HG03457 (cell line): Measurements from ENCODE around the gene MAP3K6.
"Not testable (repeated sequence)": the region's sequence is repeated elsewhere in the genome, so short reads cannot be mapped to it uniquely, and the experiment has no call there.

Source experiments
- ATAC-seq: cut with Tn5 transposase; IDR thresholded peaks from one replicate; pipeline ENCODE4 v1.9.1; 2021; ENCODE audit warnings: moderate number of reproducible peaks; ENCODE audit not compliant: unreplicated experiment

Gene MAP3K6, protein sequence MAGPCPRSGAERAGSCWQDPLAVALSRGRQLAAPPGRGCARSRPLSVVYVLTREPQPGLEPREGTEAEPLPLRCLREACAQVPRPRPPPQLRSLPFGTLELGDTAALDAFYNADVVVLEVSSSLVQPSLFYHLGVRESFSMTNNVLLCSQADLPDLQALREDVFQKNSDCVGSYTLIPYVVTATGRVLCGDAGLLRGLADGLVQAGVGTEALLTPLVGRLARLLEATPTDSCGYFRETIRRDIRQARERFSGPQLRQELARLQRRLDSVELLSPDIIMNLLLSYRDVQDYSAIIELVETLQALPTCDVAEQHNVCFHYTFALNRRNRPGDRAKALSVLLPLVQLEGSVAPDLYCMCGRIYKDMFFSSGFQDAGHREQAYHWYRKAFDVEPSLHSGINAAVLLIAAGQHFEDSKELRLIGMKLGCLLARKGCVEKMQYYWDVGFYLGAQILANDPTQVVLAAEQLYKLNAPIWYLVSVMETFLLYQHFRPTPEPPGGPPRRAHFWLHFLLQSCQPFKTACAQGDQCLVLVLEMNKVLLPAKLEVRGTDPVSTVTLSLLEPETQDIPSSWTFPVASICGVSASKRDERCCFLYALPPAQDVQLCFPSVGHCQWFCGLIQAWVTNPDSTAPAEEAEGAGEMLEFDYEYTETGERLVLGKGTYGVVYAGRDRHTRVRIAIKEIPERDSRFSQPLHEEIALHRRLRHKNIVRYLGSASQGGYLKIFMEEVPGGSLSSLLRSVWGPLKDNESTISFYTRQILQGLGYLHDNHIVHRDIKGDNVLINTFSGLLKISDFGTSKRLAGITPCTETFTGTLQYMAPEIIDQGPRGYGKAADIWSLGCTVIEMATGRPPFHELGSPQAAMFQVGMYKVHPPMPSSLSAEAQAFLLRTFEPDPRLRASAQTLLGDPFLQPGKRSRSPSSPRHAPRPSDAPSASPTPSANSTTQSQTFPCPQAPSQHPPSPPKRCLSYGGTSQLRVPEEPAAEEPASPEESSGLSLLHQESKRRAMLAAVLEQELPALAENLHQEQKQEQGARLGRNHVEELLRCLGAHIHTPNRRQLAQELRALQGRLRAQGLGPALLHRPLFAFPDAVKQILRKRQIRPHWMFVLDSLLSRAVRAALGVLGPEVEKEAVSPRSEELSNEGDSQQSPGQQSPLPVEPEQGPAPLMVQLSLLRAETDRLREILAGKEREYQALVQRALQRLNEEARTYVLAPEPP (N-terminal part only)

DNA sequence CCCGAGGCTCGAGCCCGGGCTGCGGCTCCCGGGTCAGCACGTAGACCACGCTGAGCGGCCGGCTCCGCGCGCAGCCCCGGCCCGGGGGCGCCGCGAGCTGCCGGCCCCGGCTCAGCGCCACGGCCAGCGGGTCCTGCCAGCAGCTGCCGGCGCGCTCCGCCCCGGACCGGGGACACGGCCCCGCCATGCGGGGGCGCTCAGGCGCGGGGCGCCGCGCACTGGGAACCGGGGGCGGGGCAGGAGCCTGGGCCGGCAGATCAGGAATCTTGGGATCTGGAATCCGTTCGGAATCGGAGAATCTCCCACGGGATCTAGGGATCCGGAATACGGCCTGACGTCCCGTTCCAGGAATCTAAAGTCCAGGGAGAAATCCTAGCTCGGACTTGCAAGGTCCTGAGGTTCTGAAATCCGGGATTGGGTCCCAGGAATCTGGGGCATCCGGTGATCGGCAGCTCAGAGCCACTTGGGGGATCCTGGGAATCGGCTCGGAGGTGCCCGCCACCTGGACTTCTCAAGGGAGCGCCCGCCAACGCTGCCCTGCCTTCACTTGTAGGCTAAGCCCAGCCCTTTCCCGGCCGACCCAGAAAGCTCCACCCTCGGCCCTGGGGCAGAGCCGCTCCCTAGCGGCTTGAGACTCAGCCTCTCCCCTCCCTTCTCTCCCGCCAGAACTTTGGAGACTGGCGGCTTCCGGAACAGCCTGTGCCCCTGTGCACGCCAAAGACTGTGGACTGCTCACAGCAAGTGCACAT, at the start of gene MAP3K6:
MAP3K6 (minus strand) TSS at position 551 of the 749 bp plus-strand sequence; CDS start at position 187, 364 bp downstream.
- no peak for ATAC-seq

DNA sequence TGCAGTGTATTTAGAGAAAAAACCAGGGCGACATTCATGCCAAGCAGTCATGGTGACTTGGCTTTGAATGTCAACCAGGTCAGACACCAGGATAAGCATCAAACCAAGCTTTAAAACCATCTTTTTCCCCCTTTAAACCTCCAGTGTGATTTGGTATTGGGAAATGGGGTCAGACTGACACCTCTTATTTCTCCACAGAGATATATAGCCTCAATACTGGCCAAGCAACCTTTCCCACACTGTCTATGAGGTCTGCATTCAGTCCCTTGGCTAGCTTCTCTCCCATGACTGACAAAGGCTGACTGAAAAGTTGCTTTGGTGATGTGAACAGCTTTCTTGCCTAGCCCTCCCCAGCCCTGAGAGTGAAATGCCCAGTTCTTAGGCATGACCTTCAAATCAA, 47.3 kb upstream of the MAP3K6 start:
- no peak for ATAC-seq

DNA sequence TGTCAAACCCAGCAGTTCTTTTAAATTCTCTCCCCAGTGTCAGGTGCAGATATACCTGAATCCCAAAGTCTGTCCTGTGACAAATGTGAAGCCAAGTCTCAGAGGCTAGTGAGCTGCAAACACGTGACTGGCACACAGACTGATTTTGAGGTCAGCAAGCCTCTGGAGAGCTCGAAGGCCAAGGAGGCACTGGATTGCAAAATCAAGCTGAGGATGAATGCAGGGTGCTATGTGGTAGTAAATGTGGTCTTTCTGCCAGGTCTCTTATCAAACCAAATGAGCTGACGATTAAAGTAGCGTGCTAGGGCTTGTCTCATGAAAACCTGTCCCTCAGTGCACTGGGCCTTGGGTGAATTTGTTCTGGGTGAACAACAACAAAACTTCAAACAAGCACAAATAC, 46.2 kb upstream of the MAP3K6 start:
- no peak for ATAC-seq

DNA sequence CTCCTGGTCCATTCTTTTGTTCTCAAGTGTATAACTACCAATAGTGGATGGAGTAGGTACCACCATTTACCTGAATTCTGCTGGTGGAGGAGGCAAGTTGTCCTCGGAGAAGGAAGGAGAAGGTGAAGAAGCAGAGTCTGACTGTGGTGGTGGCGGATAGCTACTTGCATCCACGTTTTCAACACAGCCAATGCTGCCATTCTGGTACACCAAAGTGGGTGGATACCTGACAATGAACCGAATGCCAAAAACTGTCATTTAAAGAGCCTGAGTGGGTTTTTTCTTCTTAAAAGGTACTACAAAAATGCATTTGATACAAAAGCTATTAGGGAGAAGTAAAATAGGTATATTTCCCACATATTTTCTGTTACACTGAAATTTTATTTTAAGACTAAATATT, 45.7 kb upstream of the MAP3K6 start:
- ATAC-seq: no peak

DNA sequence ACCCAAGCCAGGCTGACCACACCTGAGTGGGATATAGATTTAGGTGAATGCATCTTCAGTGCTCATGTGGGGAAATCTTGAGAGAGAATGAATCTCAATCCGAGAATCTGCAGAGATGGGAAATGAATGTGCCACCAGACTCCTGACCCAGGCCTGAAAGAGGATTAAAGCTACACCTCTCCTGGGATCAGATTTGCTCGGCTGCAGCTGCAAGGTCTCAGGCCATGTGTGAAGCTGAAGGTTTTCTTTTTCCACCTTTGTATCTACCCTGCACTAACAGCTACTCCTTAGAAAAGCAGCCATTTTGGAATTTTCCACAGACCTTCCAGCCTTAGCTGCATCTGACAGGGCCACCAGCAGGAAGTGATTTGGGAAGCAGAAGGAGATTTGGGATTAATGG, 43.9 kb upstream of the MAP3K6 start:
- no peak for ATAC-seq

DNA sequence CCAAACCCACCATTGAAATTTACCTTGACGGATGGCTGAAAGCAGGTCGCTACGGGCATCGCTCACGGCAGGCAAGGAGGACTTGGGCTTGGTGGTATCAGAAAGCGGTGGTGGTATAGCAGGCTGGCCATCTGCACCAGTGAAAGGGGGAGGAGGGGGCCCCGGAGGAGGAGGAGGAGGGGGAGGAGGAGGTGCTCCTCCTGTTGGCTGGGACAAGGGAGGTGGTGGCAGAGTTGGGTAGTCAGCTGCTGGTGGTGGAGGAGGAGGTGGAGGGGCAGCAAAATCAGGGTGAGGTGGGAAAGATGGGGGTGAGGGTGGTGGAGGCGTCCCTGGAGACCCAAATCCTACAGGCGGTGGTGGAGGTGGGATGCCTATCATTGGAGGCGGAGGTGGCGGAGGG, 42.9 kb upstream of the MAP3K6 start:
- ATAC-seq: no peak

DNA sequence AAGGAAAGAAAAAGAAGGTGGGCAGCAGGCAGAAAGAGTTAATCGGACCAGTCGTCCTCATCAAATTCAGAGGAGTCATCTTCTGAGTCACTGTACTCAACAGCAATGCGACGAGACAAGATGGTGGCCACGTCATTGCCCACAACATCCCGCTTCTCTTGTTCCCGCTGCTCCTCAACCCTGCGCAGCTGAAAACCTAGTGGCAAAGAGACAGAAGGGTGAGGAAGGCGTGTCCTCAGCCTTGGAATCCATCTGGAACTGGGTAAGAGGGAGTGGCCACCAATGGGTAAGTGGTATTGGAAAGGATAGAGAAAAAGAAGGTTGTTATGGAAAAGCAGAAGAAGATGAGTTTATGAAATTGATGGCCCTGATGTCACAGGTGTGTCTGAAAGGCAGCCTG, 41.4 kb upstream of the MAP3K6 start:
- no peak for ATAC-seq

DNA sequence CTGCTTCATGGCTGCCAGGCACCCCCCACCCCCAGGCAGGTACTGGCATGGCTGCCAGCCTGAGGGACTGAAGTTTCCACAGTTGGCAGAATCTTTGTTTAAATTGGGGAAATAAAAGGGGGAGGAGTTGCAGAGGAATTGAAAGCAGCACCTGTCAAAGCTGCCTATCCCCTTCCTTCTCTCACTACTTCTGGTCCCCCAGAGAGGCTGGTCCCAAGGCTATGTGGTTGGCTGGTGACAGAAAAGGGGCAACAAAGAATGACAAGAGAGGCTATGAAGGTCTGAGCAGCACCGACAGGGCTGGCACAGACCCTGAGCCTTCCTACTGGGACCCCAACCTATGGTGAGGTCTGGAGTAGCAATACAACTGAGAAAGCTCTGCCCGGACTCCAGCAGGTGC, 40.0 kb upstream of the MAP3K6 start:
- not testable (repeated sequence) for ATAC-seq

DNA sequence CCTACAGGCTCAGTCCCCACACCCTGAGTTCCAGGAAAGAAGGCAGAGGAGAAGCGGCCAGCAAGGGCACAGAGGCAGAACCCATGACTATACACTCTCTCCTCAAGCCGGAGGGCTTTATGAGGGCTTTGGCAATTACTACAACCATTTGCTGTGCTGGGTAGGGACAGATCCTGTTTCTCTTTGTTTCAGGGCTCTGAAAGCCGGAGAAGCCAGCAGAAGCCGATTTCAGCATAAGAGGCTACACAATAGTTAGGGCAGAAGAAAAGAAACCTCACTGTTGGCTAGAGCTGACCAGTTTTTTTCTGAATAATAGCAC, 39.6 kb upstream of the MAP3K6 start:
- no peak for ATAC-seq

DNA sequence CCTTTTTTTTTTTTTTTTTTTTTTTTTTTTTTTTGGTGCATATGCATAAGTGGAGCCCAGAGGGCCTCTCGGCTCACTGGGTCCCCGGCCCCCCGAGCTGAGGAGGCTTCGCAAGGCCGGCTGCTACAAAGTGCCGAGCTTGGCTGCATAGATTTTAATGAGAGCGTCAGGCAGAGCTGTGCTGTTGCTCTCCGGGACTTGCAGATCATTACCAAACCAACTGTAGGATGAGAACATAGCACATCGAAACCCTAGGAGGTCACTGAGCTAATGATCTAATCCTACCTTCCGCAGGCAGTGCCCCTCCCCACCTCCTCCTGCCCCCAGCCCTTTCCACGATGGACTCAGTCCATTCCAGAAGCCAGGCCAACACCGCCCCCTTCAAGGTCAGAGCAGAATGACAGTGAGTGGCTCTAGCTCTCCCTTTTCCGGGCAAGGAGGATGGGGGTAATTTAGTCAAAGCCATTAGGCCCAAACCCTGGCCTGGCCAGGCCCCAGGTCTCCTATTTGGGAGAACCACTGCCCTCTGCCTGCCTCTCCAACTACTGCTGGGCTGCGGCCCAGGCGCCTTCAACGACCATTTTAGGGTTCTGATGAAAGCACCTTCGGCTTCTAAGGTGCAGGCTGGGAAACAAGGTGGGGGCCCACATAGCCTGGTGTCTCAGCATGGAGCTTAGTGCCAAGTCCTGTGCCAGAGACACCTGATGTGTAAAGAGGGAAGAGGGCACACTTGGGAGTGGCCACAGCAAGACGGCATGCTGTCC, 39.0 kb upstream of the MAP3K6 start:
- not testable (repeated sequence) for ATAC-seq

DNA sequence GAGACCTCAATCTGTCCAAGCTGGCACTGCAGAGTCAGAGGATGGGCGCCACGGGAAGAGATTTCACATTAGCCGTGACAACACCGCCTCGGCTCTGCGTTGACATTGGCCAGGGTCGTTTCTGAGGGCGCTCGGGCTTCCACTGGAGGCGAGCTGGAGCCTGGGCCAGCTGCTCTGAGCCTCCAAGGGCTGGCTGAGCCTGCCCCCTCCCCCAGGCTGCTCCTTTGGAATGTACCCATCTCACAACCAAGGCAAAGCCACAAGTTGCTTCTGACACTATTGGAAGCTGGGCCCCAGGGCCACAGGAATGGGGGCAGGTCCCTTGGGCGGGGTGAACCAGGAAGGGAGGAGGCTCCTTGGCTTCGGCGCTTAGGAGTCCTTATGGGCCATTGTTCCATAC, 38.3 kb upstream of the MAP3K6 start:
- ATAC-seq: no peak

DNA sequence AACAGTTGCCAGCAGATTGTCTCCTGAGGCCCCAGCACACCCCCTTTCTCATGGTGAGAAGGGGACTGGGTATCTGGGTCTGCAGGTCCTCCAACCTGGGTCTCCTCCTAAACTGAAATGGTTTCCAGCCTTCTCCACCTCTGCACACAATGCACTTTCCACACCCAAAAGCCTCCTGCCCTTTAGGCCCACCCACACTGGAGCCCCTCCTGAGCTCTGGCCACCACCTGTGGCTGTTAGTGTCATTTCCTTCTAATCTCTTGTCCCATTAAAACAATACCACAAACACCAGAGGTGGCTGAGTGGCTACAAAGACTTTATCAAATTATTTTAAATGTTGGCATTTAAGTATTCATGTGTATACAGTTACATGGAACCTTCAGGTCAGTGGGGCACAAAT, 37.2 kb upstream of the MAP3K6 start:
- no peak for ATAC-seq

DNA sequence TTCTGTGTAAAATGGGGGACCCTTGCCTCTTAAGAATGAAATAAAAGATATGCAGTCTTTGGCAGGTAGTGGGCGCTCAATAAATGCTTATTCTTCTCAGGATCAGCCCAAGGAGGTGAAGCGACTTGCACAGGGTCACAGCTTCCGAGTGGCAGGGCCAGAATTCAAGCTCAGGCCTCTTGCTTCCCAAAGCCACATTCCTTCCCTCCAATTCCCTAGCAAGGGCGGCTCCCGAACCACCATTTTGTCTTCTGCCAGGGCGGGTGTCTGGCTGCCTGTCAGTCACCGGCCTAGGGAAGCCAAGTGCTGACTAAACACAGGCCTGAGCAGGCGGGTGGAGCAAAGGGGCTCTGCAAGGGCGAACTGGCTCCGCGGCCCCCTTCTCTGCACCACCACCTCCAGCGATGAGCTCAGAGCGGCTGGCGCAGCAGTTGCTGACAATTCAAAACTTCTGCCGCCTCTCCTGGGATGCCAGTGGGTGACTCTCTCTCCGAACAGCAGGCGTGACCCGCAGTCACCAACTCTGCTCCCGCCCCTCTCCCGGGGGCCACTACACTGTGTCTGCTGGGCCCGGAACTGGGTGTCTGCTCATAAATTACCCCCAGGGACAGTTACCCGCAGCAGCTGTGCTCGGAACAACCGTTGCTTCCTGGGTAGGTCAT, 36.4 kb upstream of the MAP3K6 start:
- no peak for ATAC-seq

DNA sequence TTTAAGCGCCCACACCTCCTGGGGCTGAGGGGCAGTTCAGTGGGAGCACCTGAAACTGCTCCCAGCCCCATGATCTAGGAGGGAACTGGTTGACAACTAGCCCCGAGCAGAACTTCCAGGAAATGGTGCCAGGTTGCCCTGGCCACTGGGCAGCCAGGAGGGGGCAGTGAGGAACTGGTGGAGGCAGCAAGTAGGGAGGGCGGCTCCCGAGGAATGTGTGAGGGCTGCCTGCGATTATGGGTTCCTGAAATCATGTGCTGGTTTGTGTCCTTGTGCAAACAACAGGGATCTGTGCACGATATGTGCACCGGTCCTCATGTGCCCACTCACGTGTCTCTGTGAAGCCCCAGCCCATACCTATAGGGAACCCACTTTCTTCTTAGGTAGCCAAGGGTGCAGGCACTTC, 35.6 kb upstream of the MAP3K6 start:
- no peak for ATAC-seq

DNA sequence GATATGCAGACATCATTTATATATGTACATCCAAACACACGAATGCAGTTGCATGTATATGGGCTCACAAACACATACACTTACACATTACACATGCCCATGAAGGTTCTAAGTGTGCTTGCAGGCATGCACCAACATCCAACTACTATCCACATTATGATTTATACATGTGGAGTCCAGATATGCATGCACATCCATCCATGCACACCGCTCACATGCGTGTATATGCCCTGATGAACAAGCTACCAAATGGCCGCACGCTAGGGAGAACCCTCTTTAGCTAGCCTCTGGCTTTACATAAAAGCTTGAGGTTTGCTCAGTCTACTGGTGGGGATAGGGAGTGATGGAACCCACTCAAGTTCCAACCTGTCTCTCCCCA, 34.2 kb upstream of the MAP3K6 start:
- no peak for ATAC-seq

DNA sequence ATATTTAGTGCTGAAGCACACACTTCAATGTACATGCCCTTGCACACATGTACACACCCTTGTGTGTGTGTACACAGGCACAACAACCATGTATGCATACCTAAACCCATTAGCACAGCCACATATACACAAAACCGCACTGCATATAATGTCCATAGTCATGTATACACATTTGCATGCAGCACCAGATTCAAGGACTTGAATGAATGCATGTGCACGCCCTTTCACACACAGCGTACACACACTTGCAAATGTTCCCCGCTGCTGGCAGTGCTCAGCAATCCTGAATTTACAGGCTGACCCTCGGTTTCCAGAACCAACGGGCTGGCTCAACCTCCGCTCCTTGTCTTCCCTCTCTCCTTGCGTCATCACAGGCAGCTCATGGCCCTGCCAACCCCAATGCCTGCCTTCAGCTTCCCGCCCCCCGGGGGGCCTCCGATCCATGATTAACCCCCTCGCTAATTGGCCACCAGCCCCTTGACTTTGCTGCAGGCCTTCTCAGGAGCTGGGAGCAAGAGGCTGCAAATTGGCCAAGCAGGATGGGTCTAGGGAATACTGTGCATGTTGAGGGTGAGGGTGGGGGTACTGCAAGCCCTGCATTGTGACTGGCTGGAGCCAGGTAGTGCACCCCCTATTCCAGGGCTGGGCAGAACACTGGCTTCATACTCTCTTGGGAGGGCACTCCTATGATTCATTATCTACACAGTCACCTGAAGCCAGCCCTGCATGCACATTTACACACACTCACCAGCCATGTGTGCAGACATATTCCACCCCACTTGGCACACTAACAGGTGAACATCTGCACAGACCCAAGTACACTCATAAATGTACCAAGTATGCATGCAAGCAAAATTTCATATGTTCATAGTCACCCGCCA, 33.6 kb upstream of the MAP3K6 start:
- no peak for ATAC-seq

DNA sequence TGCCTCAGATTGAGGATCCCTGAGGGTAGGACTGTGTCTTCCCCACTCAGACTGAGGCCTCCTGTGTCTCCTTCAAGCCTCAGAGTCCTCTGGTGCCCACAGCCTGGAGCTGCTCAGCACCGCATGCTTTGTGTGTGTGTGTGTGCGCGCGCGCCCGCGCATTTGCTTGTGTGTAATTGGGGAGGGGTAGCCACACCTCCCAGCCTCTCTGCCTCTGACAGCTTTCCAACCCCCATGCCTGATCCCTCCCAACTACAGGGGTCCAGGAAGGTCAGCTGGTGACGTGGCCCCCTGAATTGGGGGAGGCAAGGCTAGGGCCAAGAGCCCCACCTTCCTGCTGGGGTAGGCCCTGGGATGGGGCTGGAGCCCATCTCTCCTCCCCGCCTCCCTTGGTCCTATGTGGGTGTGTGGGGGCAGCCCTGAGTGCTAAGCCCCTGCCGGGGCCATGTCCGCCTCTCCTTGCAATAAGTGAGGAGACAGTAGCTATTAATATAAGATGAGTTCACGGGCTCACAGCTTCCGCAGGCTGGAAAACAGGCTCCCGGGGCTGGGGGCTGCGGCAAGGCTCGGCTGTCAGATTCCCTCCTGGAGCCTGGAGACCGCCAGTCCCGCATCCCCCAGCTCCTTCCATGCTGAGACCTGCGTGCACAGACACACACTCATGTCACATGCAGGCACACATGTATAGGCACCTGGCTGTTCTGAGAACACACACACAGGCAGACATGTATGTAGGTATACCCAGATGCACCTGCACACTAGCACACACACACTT, 32.7 kb upstream of the MAP3K6 start:
- ATAC-seq: no peak
